KMS-11 (cell line): ENCODE data around the gene GRIN2C.
A peak's percentile ranks its signal among the peaks of the same experiment; 100 is the strongest.

Experiments
- H2AFZ ChIP-seq: fragments of 200-600 bp; sonication (generic); 2 replicates; pipeline ENCODE4 v1.6.1; 2016; ENCODE audit warnings: antibody characterized with exemption, mixed run types, low read depth
- H3K27ac ChIP-seq: fragments of 200-600 bp; sonication (generic); 2 replicates; pipeline ENCODE4 v1.6.1; 2016; ENCODE audit warnings: mild to moderate bottlenecking, mixed run types
- H3K27me3 ChIP-seq: fragments of 200-600 bp; sonication (generic); 2 replicates; pipeline ENCODE4 v1.6.1; 2017; ENCODE audit warnings: mild to moderate bottlenecking, low read depth, mixed run types, moderate library complexity; ENCODE audit not compliant: insufficient read depth
- H3K36me3 ChIP-seq: fragments of 200-600 bp; sonication (generic); 2 replicates; pipeline ENCODE4 v1.6.1; 2017; ENCODE audit warnings: mild to moderate bottlenecking, mixed run types; ENCODE audit not compliant: insufficient read depth
- H3K4me1 ChIP-seq: fragments of 200-600 bp; sonication (generic); 2 replicates; pipeline ENCODE4 v1.6.1; 2016; ENCODE audit warnings: mild to moderate bottlenecking, low read depth, mixed run types; ENCODE audit not compliant: poor library complexity, severe bottlenecking
- H3K4me2 ChIP-seq: fragments of 200-600 bp; sonication (generic); 2 replicates; pipeline ENCODE4 v1.7.0; 2016; ENCODE audit warnings: mild to moderate bottlenecking, mixed run types
- H3K4me3 ChIP-seq: fragments of 200-600 bp; sonication (generic); IDR thresholded peaks from 2 replicates; pipeline ENCODE4 v1.6.1; 2017; ENCODE audit warnings: low read depth, low read length, mixed read lengths; ENCODE audit not compliant: insufficient read depth
- H3K79me2 ChIP-seq: fragments of 200-600 bp; sonication (generic); 2 replicates; pipeline ENCODE4 v1.6.1; 2016; ENCODE audit warnings: low read depth, mixed run types; ENCODE audit not compliant: insufficient read depth
- H3K9ac ChIP-seq: fragments of 200-600 bp; sonication (generic); 2 replicates; pipeline ENCODE4 v1.6.1; 2016; ENCODE audit warnings: mild to moderate bottlenecking, mixed run types
- H4K20me1 ChIP-seq: fragments of 200-600 bp; sonication (generic); 2 replicates; pipeline ENCODE4 v1.6.1; 2016; ENCODE audit warnings: mild to moderate bottlenecking, mixed run types; ENCODE audit not compliant: insufficient read depth
- TF ChIP-seq, protein P1 (sequence below): fragments of 200-600 bp; sonication (generic); conservative IDR thresholded peaks from 2 replicates; pipeline ENCODE4 v1.6.1; 2017; ENCODE audit warnings: low read depth, mild to moderate bottlenecking, antibody characterized with exemption, low read length, moderate library complexity, mixed read lengths

GRIN2C gene

GRCh38 chr17:74873874-74874614 lies 14.4 kb upstream of the GRIN2C start:
- Histone ChIP-seq H3K79me2 (no peaks in the 10 kb centered on the region), H2AFZ (peak overlapping the region; percentile 72), H4K20me1 (no peaks in the 10 kb centered on the region), H3K9ac (peak overlapping the region; percentile 80), H3K4me2 (peak overlapping the region; percentile 96), H3K4me3 (no peak overlapping the region), H3K4me1 (peaks cover 16% of the 10 kb centered on the region), H3K27me3 (peaks cover 3% of the 10 kb centered on the region), H3K36me3 (no peaks in the 10 kb centered on the region), H3K27ac (peak overlapping the region; percentile 60; the same call in 1 of the 2 replicates)
- TF ChIP-seq, protein P1, sequence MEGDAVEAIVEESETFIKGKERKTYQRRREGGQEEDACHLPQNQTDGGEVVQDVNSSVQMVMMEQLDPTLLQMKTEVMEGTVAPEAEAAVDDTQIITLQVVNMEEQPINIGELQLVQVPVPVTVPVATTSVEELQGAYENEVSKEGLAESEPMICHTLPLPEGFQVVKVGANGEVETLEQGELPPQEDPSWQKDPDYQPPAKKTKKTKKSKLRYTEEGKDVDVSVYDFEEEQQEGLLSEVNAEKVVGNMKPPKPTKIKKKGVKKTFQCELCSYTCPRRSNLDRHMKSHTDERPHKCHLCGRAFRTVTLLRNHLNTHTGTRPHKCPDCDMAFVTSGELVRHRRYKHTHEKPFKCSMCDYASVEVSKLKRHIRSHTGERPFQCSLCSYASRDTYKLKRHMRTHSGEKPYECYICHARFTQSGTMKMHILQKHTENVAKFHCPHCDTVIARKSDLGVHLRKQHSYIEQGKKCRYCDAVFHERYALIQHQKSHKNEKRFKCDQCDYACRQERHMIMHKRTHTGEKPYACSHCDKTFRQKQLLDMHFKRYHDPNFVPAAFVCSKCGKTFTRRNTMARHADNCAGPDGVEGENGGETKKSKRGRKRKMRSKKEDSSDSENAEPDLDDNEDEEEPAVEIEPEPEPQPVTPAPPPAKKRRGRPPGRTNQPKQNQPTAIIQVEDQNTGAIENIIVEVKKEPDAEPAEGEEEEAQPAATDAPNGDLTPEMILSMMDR, result no peak

DNA sequence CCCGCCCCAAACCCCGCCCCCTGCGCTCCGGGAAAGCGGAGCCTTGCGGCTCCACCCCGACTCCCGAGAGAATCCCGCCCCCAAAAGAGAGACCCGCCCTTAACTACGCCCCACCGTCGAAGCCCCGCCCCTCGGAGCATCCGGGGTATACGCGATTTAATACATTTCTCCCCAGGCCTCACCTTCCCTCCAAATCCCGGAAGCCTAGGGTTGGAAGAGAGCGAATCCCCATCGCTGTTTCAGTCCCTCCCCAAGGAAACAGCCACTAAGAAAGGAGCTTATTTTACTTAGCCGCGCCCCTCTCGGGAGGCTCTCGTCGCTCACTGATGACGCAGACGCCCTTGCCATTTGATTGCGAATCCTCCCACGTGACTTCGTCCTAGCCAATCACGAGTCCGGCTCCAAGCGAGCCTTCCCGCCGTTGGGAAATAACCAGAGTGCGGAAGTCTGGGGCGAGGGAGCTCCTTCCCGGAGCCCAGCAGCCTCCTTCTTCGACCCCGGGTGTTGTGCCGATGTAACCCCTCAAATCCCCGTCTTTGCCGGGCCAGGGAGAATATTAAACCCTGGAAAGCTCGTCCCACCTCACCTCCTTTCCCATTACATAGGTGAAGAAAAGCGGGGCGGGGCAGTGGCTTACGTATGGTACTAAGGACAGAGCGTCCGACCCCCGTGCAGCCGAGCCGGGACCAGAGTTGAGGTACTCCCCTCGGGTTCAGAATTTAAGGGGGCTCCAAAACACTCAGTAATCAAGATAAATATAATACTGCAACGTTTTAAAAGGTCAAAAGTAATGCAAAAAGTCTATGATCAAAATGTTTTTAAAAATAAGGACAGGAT lies 13.6 kb upstream of the GRIN2C start:
- peak overlapping the region; percentile 60 for H3K27ac ChIP-seq
- no peaks in the 10 kb centered on the region for H4K20me1 ChIP-seq
- no peaks in the 10 kb centered on the region; the same call in 1 of the 2 replicates for H3K27me3 ChIP-seq
- TF ChIP-seq, protein P1, result no peak
- H3K4me1 ChIP-seq, result peaks cover 16% of the 10 kb centered on the region
- no peaks in the 10 kb centered on the region for H3K79me2 ChIP-seq
- H2AFZ ChIP-seq, result peak overlapping the region; percentile 90
- no peaks in the 10 kb centered on the region for H3K36me3 ChIP-seq
- peak overlapping the region; percentile 80 for H3K9ac ChIP-seq
- peak overlapping the region; percentile 96 for H3K4me2 ChIP-seq
- H3K4me3 ChIP-seq, result no peak overlapping the region

DNA sequence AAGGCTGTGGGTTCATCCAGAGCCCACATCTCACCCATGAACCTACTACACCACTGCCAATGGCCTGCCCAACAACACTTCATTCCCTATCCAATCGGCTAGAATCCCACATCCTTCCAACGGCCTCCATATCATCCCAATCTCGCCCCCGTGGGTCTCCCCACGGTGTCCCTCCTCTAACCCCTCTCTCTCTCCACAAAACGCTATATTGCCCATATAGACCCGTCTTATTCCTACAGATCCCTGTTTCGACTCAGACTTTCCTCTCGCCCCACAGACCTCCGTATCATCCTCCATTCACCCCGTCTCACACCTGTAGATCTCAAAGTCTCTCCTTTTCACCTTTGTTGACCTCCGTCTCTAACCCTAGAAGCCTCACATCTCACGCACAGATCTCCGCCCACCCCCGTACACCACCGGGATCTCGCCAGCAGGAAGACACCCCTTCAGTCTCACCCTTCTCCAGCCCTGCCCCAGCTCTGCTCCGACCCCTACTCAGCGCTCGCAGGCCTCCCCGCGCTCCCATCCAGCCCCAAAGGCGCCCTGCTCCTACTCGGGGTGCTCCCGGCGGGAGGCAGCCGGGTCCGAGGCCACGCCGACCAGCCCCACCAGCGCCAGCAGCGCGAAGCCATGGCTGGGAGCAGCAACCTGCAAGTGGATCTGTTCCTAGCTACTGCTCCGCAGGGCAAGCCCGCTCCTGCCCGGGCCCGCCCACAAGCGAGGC lies 12.8 kb upstream of the GRIN2C start, which contains the start of gene FDXR:
Gene FDXR, minus strand, starts transcription at position 682 of the 724 bp plus-strand sequence. Its CDS starts 50 bp downstream, at position 632.
- Histone ChIP-seq H3K4me1 (peaks cover 16% of the 10 kb centered on the region), H3K36me3 (no peaks in the 10 kb centered on the region)

More for the DNA sequence above, 12.8 kb upstream of the GRIN2C start, which contains the start of gene FDXR:
- Histone ChIP-seq H4K20me1 (no peaks in the 10 kb centered on the region), H2AFZ (peak within 1 kb of the TSS; percentile 90), H3K4me2 (peak within 1 kb of the TSS; percentile 96), H3K27me3 (no peaks in the 10 kb centered on the region; the same call in 1 of the 2 replicates), H3K27ac (peak within 1 kb of the TSS; percentile 60), H3K9ac (peak within 1 kb of the TSS; percentile 80), H3K79me2 (no peaks in the 10 kb centered on the region), H3K4me3 (no peak within 1 kb of the TSS)
- TF ChIP-seq, protein P1, result no peak
